NCI-H460 (cell line): ENCODE data around the gene CCDC138. TPM values are rescaled to one million over a fixed set of nuclear protein-coding genes. Genes with fewer than 3 reads are reported as not detected.

Source experiments
- DNase-seq: peaks from one replicate; pipeline ENCODE4 v3.0.0-alpha.2; 2016; ENCODE audit warnings: low read depth; ENCODE audit errors: extremely low read depth
- total RNA-seq: library from RNA; depleted of rRNA; stranded (reverse); fragments of >200 nt; shearing (Covaris generic); gene quantifications from 2 replicates; pipeline ENCODE4 v1.2.3, GENCODE V29; 2014

Gene CCDC138
- total RNA-seq, 1 experiment from 2014 or later = 16.0 TPM

GRCh38 chr2:108884619-108885018, 98.0 kb downstream of the CCDC138 start:
- DNase-seq = no peak

- no peak for DNase-seq
Observed at GRCh38 chr2:108889907-108890306, 103.3 kb downstream of the CCDC138 start.

- DNase-seq = no peak
Observed at GRCh38 chr2:108893277-108893676, 106.7 kb downstream of the CCDC138 start.

- DNase-seq = no peak
Observed at GRCh38 chr2:108894766-108895165, 108.2 kb downstream of the CCDC138 start.

GRCh38 chr2:108895188-108895587, 108.6 kb downstream of the CCDC138 start:
- DNase-seq = no peak

GRCh38 chr2:108896741-108897140, 110.2 kb downstream of the CCDC138 start:
- DNase-seq = no peak

- DNase-seq = no peak
Observed at GRCh38 chr2:108898315-108899082, 111.9 kb downstream of the CCDC138 start.

- no peak for DNase-seq
Observed at GRCh38 chr2:108904680-108905079, 118.1 kb downstream of the CCDC138 start.

- no peak for DNase-seq
Observed at GRCh38 chr2:108905176-108905575, 118.6 kb downstream of the CCDC138 start.

- no peak for DNase-seq
Observed at GRCh38 chr2:108905906-108906305, 119.3 kb downstream of the CCDC138 start.

GRCh38 chr2:108906403-108907077, 120.0 kb downstream of the CCDC138 start:
- DNase-seq = no peak

- DNase-seq = no peak
Observed at GRCh38 chr2:108907822-108908712, 121.5 kb downstream of the CCDC138 start.

GRCh38 chr2:108908713-108909070, 122.1 kb downstream of the CCDC138 start:
- no peak for DNase-seq

- DNase-seq = no peak
Observed at GRCh38 chr2:108909275-108909823, 122.8 kb downstream of the CCDC138 start.

GRCh38 chr2:108910011-108910431, 123.5 kb downstream of the CCDC138 start:
- no peak for DNase-seq

GRCh38 chr2:108910541-108911396, 124.2 kb downstream of the CCDC138 start:
- DNase-seq = no peak

- DNase-seq = no peak
Observed at GRCh38 chr2:108911401-108911800, 124.8 kb downstream of the CCDC138 start.

- DNase-seq = no peak
Observed at GRCh38 chr2:108911807-108912628, 125.4 kb downstream of the CCDC138 start.

- no peak for DNase-seq
Observed at GRCh38 chr2:108912629-108912902, 126.0 kb downstream of the CCDC138 start.
